GM21447 (cell line): ENCODE results near the gene ACYP2.
A peak's percentile ranks its signal among the peaks of the same experiment; 100 is the strongest.
"Not testable (repeated sequence)": the region's sequence is repeated elsewhere in the genome, so short reads cannot be mapped to it uniquely, and the experiment has no call there.

Experiments
- ATAC-seq: cut with Tn5 transposase; IDR thresholded peaks from one replicate; pipeline ENCODE4 v1.9.1; 2021; ENCODE audit not compliant: unreplicated experiment

Gene ACYP2

GRCh38 chr2:54313147-54313546, 197.7 kb downstream of the ACYP2 start:
- ATAC-seq = no peak

- ATAC-seq = no peak
Measured at GRCh38 chr2:54317973-54318372, 202.6 kb downstream of the ACYP2 start.

- ATAC-seq = no peak
Measured at GRCh38 chr2:54318821-54319220, 203.4 kb downstream of the ACYP2 start.

GRCh38 chr2:54321047-54321446, 205.6 kb downstream of the ACYP2 start:
- no peak for ATAC-seq

- ATAC-seq = not testable (repeated sequence)
Measured at GRCh38 chr2:54324517-54324916, 209.1 kb downstream of the ACYP2 start.

- no peak for ATAC-seq
Measured at GRCh38 chr2:54325148-54325547, 209.7 kb downstream of the ACYP2 start.

GRCh38 chr2:54329482-54330161, 214.2 kb downstream of the ACYP2 start:
- ATAC-seq = no peak

GRCh38 chr2:54330162-54330925, 214.9 kb downstream of the ACYP2 start:
- peak; percentile 99 for ATAC-seq

GRCh38 chr2:54330926-54331835, 215.8 kb downstream of the ACYP2 start:
- no peak for ATAC-seq

- ATAC-seq = no peak
Measured at GRCh38 chr2:54332386-54332785, 217.0 kb downstream of the ACYP2 start.

GRCh38 chr2:54336136-54336976, 220.9 kb downstream of the ACYP2 start:
- no peak for ATAC-seq

GRCh38 chr2:54336977-54337255, 221.5 kb downstream of the ACYP2 start:
- ATAC-seq = no peak

GRCh38 chr2:54341656-54342055, 226.2 kb downstream of the ACYP2 start:
- ATAC-seq = no peak

- ATAC-seq = no peak
Measured at GRCh38 chr2:54342603-54343002, 227.2 kb downstream of the ACYP2 start.

GRCh38 chr2:54347622-54348021, 232.2 kb downstream of the ACYP2 start:
- ATAC-seq = no peak

- ATAC-seq = no peak
Measured at GRCh38 chr2:54348646-54349045, 233.2 kb downstream of the ACYP2 start.

- no peak for ATAC-seq
Measured at GRCh38 chr2:54350426-54350825, 235.0 kb downstream of the ACYP2 start.

GRCh38 chr2:54353216-54353615, 237.8 kb downstream of the ACYP2 start:
- no peak for ATAC-seq
